KOPT-K1 (cell line): ENCODE measurements around the gene ERC2.

Experiments
- H3K27ac ChIP-seq: fragments of 200-600 bp; sonication (generic); 2 replicates; pipeline ENCODE4 v1.5.1; 2016; ENCODE audit warnings: antibody characterized with exemption, mild to moderate bottlenecking, low read depth, low read length; ENCODE audit not compliant: poor library complexity, severe bottlenecking
- H3K36me3 ChIP-seq: fragments of 200-600 bp; sonication (generic); 2 replicates; pipeline ENCODE4 v1.5.1; 2017; ENCODE audit warnings: antibody characterized with exemption, mild to moderate bottlenecking, low read length, moderate library complexity; ENCODE audit not compliant: insufficient read depth
- H3K9me3 ChIP-seq: fragments of 200-600 bp; sonication (generic); 2 replicates; pipeline ENCODE4 v1.5.1; 2017; ENCODE audit warnings: antibody characterized with exemption, low read length, mild to moderate bottlenecking; ENCODE audit not compliant: insufficient read depth, poor library complexity, severe bottlenecking

Gene ERC2

GRCh38 chr3:55647063-55647462 lies 821.2 kb downstream of the ERC2 start:
- H3K36me3 ChIP-seq = no peaks in the 10 kb centered on the region
- no peaks in the 10 kb centered on the region for H3K9me3 ChIP-seq
- H3K27ac ChIP-seq = no peak overlapping the region

- H3K9me3 ChIP-seq = no peaks in the 10 kb centered on the region
- H3K36me3 ChIP-seq = no peaks in the 10 kb centered on the region
- H3K27ac ChIP-seq = no peak overlapping the region
Measured at GRCh38 chr3:55646121-55646520, 822.1 kb downstream of the ERC2 start.

GRCh38 chr3:55645422-55645821 lies 822.8 kb downstream of the ERC2 start:
- Histone ChIP-seq H3K36me3 (no peaks in the 10 kb centered on the region), H3K9me3 (no peaks in the 10 kb centered on the region), H3K27ac (no peak overlapping the region)

GRCh38 chr3:55643283-55643682 lies 825.0 kb downstream of the ERC2 start:
- Histone ChIP-seq H3K9me3 (no peaks in the 10 kb centered on the region), H3K27ac (no peak overlapping the region), H3K36me3 (no peaks in the 10 kb centered on the region)

GRCh38 chr3:55641964-55642363 lies 826.3 kb downstream of the ERC2 start:
- no peaks in the 10 kb centered on the region for H3K9me3 ChIP-seq
- no peak overlapping the region for H3K27ac ChIP-seq

GRCh38 chr3:55639896-55640765 lies 828.1 kb downstream of the ERC2 start:
- H3K27ac ChIP-seq = no peak overlapping the region
- H3K36me3 ChIP-seq = no peaks in the 10 kb centered on the region
- no peaks in the 10 kb centered on the region for H3K9me3 ChIP-seq

More at GRCh38 chr3:55641964-55642363, 826.3 kb downstream of the ERC2 start:
- H3K36me3 ChIP-seq = no peaks in the 10 kb centered on the region

GRCh38 chr3:55639143-55639542 lies 829.1 kb downstream of the ERC2 start:
- Histone ChIP-seq H3K36me3 (no peaks in the 10 kb centered on the region), H3K9me3 (no peaks in the 10 kb centered on the region), H3K27ac (no peak overlapping the region)

- no peaks in the 10 kb centered on the region for H3K9me3 ChIP-seq
- no peaks in the 10 kb centered on the region for H3K36me3 ChIP-seq
- no peak overlapping the region for H3K27ac ChIP-seq
Measured at GRCh38 chr3:55637906-55638638, 830.2 kb downstream of the ERC2 start.

GRCh38 chr3:55636300-55637195 lies 831.7 kb downstream of the ERC2 start:
- Histone ChIP-seq H3K27ac (no peak overlapping the region), H3K9me3 (no peaks in the 10 kb centered on the region), H3K36me3 (no peaks in the 10 kb centered on the region)

GRCh38 chr3:55634345-55634744 lies 833.9 kb downstream of the ERC2 start:
- Histone ChIP-seq H3K36me3 (no peaks in the 10 kb centered on the region), H3K27ac (no peak overlapping the region), H3K9me3 (no peaks in the 10 kb centered on the region)

GRCh38 chr3:55633333-55633732 lies 834.9 kb downstream of the ERC2 start:
- Histone ChIP-seq H3K9me3 (no peaks in the 10 kb centered on the region), H3K36me3 (no peaks in the 10 kb centered on the region), H3K27ac (no peak overlapping the region)

- no peak overlapping the region for H3K27ac ChIP-seq
- no peaks in the 10 kb centered on the region for H3K9me3 ChIP-seq
- H3K36me3 ChIP-seq = no peaks in the 10 kb centered on the region
Measured at GRCh38 chr3:55631766-55632331, 836.4 kb downstream of the ERC2 start.

GRCh38 chr3:55630921-55631299 lies 837.4 kb downstream of the ERC2 start:
- Histone ChIP-seq H3K9me3 (no peaks in the 10 kb centered on the region), H3K27ac (no peak overlapping the region), H3K36me3 (no peaks in the 10 kb centered on the region)

GRCh38 chr3:55630280-55630920 lies 837.9 kb downstream of the ERC2 start:
- H3K27ac ChIP-seq = no peak overlapping the region
- no peaks in the 10 kb centered on the region for H3K36me3 ChIP-seq
- H3K9me3 ChIP-seq = no peaks in the 10 kb centered on the region
